GM18519 (cell line): Measurements from ENCODE around the gene COL4A6.

Experiments used
- ATAC-seq: cut with Tn5 transposase; IDR thresholded peaks from one replicate; pipeline ENCODE4 v1.9.1; 2021; ENCODE audit warnings: mild to moderate bottlenecking, moderate library complexity; ENCODE audit not compliant: unreplicated experiment, low FRiP score

COL4A6 gene

DNA sequence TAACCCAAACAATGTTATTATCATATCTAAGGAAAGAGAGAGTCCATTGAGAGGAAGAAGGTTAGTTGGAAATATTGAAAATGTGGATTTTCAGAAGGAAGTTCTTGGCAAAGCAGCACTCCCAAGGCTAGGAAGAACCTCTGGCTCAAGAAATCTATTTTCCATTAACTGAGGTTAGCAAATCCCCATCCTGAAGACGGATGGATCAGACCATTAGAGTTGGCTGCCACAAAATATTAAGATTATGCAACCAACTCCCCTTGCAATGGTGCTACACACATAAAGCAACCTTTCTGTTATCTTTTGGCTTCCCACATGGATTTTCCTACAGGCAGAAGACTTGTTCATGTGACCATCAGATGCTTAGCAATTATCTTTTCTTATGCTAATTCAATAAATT, 96.3 kb downstream of the COL4A6 start:
- ATAC-seq, result no peak

DNA sequence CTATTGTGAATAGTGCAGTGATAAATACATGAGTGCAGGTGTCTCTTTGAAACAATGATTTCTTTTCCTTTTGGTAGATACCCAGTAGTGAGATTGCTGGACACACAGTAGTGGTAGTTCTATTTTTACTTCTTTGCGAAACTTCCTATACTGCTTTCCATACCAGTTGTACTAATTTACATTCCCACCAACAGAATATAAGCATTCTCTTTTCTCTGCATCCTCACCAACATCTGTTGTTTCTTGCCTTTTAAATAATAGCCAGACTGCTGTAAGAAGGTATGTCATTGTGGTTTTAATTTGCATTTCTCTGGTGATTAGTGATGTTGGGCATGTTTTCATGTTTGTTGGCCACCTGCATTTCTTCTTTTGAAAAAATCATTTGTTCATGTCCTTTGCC, 105.9 kb downstream of the COL4A6 start:
- no peak for ATAC-seq

DNA sequence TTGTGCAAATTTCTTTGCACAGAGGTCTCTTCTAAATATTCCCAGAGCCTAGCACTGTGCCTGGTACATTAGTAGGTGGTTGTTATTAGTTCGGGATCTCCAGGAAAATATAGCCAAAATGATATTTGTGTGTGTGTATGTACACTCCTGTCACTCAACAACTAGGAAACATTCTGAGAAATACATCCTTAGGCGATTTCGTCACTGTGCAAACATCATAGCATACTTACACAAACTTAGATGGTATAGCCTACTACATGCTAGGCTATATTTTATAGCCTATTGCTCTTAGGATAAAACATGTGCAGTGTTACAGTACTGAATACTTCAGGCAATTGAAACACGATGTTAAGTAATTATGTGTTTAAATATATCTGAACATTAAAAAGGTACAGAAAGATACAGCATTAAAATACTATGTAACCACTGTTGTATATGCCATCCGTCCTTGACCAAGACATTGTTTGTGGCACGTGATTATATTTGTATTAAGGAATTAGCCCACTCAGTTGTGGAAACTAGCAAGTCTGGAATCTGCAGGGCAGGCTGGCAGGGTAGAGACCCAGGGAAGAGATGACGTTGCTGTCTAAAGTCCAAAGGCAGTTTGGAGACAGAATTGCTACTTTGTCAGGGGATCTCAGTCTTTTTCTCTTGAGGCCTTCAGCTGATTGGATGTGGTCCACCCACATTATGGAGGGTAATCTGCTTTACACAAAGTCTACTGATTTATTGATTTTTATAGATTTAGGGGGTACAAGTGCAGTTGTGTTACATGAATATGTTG, 106.9 kb downstream of the COL4A6 start:
- ATAC-seq, result no peak

DNA sequence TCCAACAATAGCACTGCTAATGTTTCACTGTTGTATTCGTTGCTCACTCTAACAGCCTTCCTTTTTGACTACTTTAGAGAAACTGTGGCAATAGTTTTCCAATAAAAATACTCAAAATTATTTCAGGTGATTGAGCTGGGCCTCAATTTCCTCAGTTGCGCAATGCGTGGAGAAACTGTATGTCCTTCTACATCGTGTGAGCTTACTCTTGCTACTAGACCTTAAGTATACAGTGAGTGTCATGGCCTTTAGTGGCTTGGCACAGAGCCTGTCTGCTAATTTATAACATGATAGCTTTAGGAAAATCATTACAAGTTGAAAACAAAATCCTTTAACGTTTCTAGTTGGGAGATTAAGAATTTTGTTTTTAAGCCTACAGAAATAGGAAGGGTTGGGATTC, 114.5 kb downstream of the COL4A6 start:
- no peak for ATAC-seq

DNA sequence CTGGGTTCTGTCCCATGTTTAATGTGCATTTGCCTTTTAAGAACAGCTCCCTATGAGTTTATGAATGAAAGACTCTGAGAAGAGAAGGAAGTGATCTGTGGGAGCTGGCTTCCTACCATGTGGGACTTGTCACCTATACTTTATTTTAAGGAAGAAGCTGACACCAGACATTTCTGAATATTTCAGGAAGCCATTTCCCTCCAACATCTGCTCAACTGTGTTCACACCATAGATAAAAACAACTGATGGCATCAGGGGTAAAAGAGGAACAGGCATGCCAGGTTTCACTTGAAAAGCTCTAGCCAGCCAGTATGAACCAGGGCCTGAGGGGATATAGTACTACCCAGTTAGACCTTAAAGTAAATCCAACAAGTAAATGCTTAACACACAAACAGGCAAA, 116.0 kb downstream of the COL4A6 start:
- no peak for ATAC-seq

DNA sequence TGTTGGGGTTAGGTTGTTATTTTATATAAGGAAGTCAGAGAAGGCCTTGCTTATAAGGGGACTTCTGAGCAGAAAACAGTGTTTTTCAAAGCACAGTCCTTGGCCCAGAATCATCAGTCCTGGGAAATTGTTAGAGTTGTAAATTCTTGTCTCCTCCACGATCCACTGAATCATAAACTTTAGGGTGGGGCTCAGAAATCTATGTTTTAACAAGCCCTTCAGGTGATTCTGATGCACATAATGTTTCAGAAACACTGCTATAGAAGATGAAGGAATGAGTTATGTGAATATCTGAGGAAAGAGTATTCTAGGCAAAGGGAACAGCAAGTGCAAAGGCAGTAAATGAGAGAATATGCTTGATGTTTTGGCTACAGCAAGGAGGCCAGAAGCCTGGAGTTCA, 121.8 kb downstream of the COL4A6 start:
- no peak for ATAC-seq

DNA sequence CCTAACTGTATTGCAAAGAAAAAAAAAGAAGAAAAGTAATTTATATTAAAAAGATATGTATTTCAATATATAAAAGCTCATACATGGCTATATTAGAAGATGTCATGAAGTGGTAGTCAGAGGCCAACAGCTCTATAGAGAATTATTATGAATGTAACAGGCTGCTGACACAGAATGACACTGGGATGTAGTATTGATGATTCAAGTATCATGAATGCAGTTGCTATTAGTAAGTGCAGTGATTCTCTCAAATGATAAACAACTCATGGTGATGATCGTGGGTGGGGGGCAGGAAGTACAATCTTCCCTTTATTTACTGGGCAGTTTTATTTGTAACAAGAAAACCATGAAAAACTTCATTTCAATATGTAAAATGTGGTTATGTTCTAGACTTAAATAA, 124.6 kb downstream of the COL4A6 start:
- no peak for ATAC-seq

DNA sequence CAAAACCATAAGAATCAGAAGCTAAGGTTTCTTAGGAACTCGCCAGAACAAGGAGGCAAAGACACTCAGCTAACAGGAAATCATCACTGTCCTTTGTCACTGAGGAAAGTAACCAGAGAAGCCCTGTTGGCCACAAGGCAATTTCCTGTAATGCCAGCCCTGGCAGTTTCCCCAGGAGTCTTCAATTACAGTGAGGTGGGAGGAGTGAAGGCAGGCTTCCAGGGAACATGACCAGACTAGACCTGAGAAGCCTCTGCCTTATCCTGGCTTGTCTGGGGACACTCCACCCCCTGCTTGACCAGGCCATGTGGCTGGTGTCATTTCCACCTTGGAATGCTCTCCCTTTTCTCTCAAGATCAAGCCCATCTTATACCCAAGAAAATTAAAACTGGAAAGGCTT, 125.3 kb downstream of the COL4A6 start:
- no peak for ATAC-seq

DNA sequence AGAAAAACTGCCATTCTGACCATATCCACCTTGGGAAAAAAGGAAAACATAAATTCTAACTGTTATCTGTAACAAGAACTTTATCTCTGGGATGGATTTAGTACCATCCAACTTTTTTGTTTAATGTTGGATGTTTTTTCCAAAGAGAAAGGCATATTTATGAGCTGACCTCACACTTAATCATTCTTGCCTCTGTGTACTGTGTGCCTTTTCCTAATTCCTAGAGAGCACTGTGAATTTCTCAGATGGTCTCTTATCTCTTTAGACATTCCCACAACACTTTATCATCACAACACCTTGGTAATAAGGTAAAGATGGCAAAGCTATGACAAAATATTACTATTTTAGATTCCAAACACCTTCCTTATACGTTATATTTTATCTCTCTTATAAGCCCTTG, 126.2 kb downstream of the COL4A6 start:
- ATAC-seq, result no peak

DNA sequence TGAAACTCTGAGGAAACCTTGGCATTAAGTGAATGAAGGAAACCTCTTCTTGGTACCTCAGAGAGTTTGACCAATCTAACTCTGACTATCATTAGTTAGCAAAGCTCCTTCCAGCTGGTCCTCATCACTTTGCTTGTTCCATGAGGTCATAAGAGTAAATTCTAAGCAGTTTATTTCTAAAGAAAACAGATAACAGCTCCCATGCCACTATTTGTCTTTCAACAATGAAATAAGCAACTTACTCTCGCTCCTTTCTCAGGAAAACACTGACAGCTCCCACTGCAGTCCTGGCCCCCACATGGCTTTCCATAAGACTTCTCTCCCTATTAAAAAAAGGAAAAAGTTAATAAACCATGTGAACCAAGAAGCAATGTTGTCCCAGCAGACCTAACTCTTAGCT, 127.7 kb downstream of the COL4A6 start:
- ATAC-seq, result no peak

DNA sequence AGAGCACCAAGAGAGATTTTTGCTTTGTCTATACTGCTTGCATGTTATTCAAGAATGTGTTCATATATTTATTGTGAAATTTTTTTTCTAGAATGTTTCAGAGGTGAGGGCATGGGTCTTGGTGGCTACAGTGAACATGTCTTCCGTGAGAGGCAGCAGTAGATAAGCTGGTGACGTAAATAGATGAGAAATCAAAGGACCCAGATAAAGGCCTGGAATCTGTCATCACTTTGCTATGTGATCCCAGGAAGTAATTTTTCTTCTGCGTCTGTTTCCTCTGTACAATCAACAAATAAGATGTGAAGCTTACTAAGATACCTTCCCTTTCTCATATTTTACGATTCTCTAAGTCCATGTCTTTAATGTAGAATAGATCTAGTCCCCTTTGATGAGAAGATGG, 129.1 kb downstream of the COL4A6 start:
- no peak for ATAC-seq

DNA sequence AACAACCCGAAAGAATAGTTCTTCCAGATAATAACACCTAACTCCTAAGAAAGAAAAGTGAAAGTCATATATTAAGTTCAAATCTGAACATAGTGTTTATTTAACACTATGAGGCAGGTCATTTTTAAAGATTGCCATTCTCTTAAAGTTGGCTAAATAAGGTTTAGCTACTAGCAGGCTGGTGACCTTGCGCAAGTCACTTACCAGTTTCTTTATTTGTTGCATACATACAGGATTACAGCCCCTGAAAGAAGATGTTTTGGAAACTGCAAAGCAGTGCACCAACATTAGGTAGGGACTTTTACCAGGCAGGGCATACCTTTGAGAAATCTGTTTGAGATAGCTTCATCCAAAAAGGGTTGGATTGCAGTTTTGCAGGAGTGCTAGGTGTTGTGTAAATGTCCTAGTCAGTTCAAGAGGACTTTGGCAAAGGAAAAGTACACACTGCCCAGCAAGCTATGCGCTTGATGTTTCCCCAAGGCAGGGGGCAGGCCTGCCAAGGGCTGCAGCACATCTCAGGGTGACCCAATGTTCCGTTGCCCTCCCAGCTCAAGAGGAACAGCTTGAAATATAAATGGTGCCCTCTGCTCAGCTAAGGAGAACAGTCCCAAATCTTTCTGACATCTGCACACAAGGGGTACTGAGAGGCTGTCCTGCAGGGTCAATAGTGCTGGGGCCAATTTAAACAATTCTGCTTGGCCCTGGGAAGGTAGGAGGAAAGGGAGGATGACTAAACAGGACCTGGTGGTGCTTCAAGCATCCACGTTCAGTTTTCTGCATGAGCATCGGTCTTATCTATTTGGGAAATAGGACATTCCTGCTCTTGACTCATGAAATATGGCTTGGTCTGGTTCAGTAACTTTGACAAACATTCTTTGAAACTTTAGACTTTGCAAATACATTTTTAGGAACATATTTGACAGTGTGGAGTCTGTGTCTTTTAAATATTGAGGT, 130.8 kb downstream of the COL4A6 start:
- no peak for ATAC-seq

DNA sequence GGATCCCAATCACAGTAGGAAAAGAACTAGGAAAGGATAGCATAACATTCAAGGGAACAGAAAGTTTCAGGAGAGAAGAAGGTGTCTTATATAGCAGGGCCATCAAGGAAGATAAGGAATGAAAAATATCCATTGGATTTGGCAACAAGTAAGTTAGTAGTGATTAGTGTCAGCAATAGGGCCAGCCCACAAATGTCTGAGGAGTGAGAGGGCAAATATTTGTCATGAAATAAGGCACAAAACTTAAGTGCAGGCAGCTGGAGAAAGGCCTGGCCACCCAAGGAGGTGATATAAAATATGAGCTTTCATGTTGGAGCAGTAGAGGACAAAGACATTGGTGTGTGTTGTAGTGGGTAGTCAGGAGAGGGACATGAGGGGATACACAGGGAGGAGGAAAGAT, 132.1 kb downstream of the COL4A6 start:
- ATAC-seq, result no peak

DNA sequence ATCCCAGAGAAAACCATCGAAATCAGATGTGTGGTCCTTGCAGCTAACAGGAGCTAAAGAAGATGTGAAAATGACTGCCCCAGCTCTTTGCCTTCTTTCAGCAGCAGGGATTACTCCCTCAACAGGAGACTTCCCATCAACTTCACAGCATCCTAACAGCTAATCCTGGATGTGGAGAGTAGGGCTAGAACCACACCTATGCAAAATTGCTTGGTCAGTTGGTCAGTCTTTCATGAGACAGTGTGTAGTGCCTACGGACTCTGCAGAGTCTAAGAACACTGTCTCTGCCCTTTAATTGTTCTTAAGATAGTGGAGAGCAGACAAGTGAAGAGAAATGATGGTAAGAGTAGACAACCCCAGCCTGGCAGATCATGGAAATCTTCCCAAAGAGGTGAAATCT, 133.5 kb downstream of the COL4A6 start:
- no peak for ATAC-seq

DNA sequence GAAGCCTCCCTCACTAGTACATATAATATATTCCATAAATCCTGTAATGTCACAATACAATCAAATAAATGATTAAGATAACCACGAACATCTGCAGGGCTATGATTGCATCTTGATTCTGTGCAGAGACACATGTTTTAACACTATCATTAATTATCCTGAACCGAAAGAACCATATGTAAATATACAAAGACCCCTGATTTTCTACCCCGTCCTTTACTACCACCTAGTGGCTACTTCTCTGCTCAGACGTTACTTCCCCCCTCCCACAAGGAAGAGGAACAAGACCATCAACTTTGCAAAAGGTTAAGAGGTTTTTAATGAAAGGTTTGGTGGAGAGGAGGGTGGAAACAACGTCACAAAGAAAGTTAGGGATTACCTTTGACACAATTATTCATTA, 134.0 kb downstream of the COL4A6 start:
- ATAC-seq, result no peak

DNA sequence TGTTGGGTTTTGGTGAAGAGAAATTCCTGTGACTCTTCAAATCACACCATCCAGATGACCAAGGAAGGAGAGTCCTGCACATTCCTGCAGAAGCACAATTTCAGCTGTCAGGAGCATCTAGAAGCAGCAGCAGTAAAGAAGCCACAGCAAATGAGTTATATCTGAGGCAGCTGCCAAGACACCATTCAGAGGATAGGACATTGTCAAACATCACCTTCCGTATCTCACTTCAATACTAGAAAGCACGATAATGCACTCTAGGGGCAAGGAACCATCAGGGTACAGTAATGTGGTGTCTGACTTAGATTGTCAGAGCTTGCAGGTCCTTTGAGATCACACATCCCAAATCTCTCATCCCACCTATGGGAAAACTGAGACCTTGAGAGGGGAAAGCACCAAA, 134.5 kb downstream of the COL4A6 start:
- no peak for ATAC-seq

DNA sequence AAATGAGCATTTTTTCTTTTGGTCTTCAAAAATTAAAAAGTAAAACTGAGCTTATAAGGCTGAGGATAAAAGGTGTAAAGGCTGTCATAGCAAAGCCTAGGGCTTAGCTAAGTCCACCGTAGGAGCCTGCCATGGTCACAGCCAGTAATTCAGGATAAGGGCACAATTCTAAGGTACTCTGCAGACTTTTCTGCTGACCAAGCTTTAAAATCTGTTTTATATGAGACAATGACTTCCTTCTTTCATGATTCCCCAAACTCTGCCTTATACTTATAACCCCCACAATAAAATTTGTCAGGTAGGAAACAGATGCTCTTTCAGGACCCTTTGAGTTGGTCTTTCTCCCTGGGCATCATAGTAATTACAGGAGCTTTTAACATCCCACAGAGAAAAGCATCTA, 138.5 kb downstream of the COL4A6 start:
- ATAC-seq, result no peak

DNA sequence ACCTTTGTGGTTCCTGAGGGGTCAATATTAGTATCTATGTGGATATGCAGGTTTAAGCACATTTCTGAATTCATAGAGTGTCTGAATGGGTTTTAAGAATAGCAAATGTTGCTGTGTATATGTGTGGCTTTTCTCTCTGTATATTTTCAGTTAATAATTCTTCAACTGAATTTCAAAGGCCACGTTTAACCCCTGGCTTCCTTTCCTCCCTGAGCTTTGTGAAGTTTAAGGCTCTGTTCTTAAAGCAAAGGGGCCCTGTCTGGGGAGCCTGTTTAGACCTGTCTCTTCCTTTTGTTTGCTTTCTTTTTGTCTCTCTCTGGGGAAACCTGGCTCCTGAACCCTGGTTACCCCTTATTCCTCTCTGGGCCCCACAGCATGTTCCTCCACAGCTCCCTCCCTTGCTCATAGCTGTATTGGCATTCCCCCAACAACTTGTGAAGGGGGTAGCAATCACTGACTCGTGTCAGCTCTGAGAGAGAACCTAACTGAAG, 139.1 kb downstream of the COL4A6 start:
- ATAC-seq, result peak; percentile 53

DNA sequence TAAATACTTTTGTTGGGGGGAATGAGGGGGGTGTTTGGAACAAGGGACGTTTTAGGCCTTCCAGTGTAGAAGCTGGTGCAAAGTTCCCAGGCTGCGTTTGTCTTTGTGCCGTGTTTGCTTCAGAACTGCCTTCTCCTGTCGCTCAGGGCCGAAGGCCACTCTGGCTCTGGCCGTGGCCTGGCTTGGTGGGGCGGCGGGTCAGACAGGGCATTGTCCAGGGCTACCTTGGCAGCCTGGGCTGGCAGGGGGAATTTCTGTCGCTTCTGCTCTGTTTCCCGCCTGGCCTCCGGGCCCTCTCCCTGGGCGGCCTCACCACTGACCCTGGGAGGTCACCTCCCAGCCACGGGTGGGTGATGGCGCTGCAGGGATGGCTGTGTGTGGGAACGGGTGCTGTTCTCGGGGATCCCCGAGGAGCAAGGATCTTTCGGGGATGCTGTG, 140.0 kb downstream of the COL4A6 start:
- no peak for ATAC-seq

DNA sequence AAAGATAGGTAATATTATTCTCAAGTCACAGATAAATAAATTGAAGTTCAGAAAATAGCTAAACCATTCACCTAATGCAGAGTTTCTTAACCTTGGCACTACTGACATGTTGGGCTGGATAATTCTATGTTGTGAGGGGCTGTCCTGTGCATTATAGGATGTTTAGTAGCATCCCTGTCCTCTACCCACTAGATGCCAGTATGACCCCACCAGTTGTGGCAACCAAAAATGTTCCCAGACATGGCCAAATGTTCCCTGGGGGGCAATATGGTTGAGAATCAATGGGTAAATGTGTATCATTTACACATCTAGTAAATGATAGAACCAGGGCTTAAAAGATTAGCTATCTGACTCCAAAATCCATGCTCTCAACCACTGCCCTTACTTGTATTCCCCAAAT, 140.9 kb downstream of the COL4A6 start:
- no peak for ATAC-seq

DNA sequence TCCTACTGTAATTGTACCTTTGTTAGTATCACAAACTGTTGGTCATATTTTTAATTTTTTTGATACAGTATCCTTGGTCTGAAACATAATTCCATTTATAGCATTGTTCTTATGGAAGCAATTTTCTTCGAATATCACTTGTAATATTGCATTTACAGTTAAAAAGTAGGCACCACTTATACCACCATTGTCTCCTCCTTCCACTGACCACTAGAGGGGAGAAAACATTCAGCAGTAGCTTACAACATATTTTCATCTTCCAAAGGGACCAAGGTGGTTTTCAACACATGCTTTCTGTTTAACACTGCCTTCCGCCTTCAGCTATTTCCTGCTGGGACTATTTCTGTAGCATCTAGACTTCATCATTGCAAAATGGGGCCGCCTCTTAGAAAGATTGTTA, 146.2 kb downstream of the COL4A6 start:
- ATAC-seq, result no peak

DNA sequence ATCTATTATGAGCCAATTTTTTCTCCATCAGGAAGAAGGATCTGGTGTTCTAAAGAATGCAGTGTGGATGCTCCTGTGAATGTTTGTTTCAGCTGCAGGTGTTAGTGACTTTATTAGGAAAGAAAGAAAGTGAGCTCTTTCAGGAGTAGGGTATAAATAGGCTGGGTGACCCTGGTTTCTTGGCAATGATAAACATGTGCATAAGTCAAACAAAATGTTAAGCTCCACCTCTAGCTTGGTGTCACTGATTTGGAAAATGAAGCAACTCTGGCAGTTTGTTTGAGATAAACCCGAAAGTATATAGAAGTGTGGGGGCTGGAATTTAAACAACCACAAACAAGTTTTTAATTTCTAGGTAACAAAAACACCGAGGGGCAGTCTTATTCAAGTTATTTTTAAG, 152.3 kb downstream of the COL4A6 start:
- no peak for ATAC-seq
